SK-N-SH treated with all-trans-retinoic acid at 6 μM for 48 hours (cell line): ENCODE measurements around the gene SH3TC1.

Source experiments
- CREB5 ChIP-seq: fragments of 250-450 bp; sonication (Bioruptor Pico); IDR thresholded peaks from 2 replicates; pipeline ENCODE4 v1.5.1; 2020; ENCODE audit warnings: low read depth, mild to moderate bottlenecking, moderate library complexity
- CSDC2 ChIP-seq: fragments of 250-450 bp; sonication (Bioruptor Pico); IDR thresholded peaks from 2 replicates; pipeline ENCODE4 v1.5.0; 2020; ENCODE audit warnings: mild to moderate bottlenecking, moderate library complexity
- GLIS3 ChIP-seq: fragments of 250-450 bp; sonication (Bioruptor Pico); IDR thresholded peaks from 2 replicates; pipeline ENCODE4 v1.5.0; 2020; ENCODE audit warnings: mild to moderate bottlenecking, moderate library complexity
- ISL1 ChIP-seq: fragments of 250-450 bp; sonication (Bioruptor Pico); IDR thresholded peaks from 2 replicates; pipeline ENCODE4 v2.1.2; 2022; ENCODE audit warnings: mild to moderate bottlenecking, moderate library complexity
- OSR1 ChIP-seq: fragments of 250-450 bp; sonication (Bioruptor Pico); IDR thresholded peaks from 2 replicates; pipeline ENCODE4 v1.8.0; 2022; ENCODE audit warnings: moderate library complexity, mild to moderate bottlenecking, inconsistent platforms
- PATZ1 ChIP-seq: fragments of 250-450 bp; sonication (Bioruptor Pico); IDR thresholded peaks from 2 replicates; pipeline ENCODE4 v1.8.0; 2020; ENCODE audit warnings: mild to moderate bottlenecking, moderate library complexity, borderline replicate concordance
- ZFP3 ChIP-seq: fragments of 250-450 bp; sonication (Bioruptor Pico); IDR thresholded peaks from 2 replicates; pipeline ENCODE4 v1.5.0; 2020; ENCODE audit warnings: mild to moderate bottlenecking, moderate library complexity

- TF ChIP-seq PATZ1 (CRISPR knock-in tag) (no peak), CSDC2 (CRISPR knock-in tag) (no peak), ZFP3 (CRISPR knock-in tag) (no peak), CREB5 (CRISPR knock-in tag) (no peak), OSR1 (CRISPR knock-in tag) (no peak), ISL1 (no peak), GLIS3 (no peak)
These were observed 76.4 kb downstream of the SH3TC1 start for GRCh38 chr4:8275548-8275910.
